GM23338 (cell line): ENCODE results near the gene CAPZB. TPM values are rescaled to one million over a fixed set of nuclear protein-coding genes. Genes with fewer than 3 reads are reported as not detected.

ENCODE experiments used
- ATAC-seq: fragments of 200-7000 bp; cut with Tn5 transposase; 3 replicates; pipeline ENCODE4 v1.9.1; 2020
- DNase-seq: peaks from one replicate; pipeline ENCODE4 v3.0.0-alpha.2; 2015; ENCODE audit warnings: low spot score
- H2AFZ ChIP-seq: fragments of 200-600 bp; sonication (generic); 2 replicates; pipeline ENCODE4 v1.8.0; 2016; ENCODE audit warnings: antibody characterized with exemption, mild to moderate bottlenecking, moderate library complexity
- H3F3A ChIP-seq: fragments of 200-600 bp; sonication (generic); replicated peaks from 2 replicates; pipeline ENCODE4 v1.8.0; 2017; ENCODE audit warnings: antibody characterized with exemption, mixed run types, low read depth
- H3K27ac ChIP-seq: fragments of 200-600 bp; sonication (generic); 2 replicates; pipeline ENCODE4 v1.6.1; 2016; ENCODE audit warnings: low read depth
- H3K27me3 ChIP-seq: fragments of 200-600 bp; sonication (generic); 2 replicates; pipeline ENCODE4 v1.8.0; 2016; ENCODE audit warnings: mild to moderate bottlenecking, mixed run types, moderate library complexity; ENCODE audit not compliant: insufficient read depth
- H3K36me3 ChIP-seq: fragments of 200-600 bp; sonication (generic); 2 replicates; pipeline ENCODE4 v1.8.0; 2016; ENCODE audit warnings: mild to moderate bottlenecking; ENCODE audit not compliant: insufficient read depth
- H3K4me1 ChIP-seq: fragments of 200-600 bp; sonication (generic); 2 replicates; pipeline ENCODE4 v1.8.0; 2016; ENCODE audit warnings: mild to moderate bottlenecking, moderate library complexity; ENCODE audit not compliant: insufficient read depth
- H3K4me2 ChIP-seq: fragments of 200-600 bp; sonication (generic); 2 replicates; pipeline ENCODE4 v1.7.1; 2017; ENCODE audit warnings: mixed run types
- H3K4me3 ChIP-seq: fragments of 200-600 bp; sonication (generic); 2 replicates; pipeline ENCODE4 v1.6.1; 2016; ENCODE audit warnings: mixed run types
- H3K79me2 ChIP-seq: fragments of 200-600 bp; sonication (generic); replicated peaks from 2 replicates; pipeline ENCODE4 v1.8.0; 2017; ENCODE audit warnings: mild to moderate bottlenecking; ENCODE audit not compliant: insufficient read depth
- H3K9me2 ChIP-seq: fragments of 200-600 bp; sonication (generic); 2 replicates; pipeline ENCODE4 v1.8.0; 2017; ENCODE audit not compliant: insufficient read depth
- H4K20me1 ChIP-seq: fragments of 200-600 bp; sonication (generic); replicated peaks from 2 replicates; pipeline ENCODE4 v1.8.0; 2017; ENCODE audit warnings: mild to moderate bottlenecking; ENCODE audit not compliant: insufficient read depth
- H3K27ac Mint-ChIP-seq: 2 replicates; pipeline ENCODE4 v1.8.0; 2020; ENCODE audit warnings: inconsistent platforms, mild to moderate bottlenecking, moderate library complexity, mixed read lengths
- H3K27me3 Mint-ChIP-seq: 3 replicates; pipeline ENCODE4 v1.8.0; 2022; ENCODE audit warnings: low read depth, mild to moderate bottlenecking, moderate library complexity, mixed read lengths, inconsistent platforms; ENCODE audit not compliant: insufficient read depth, poor library complexity
- H3K36me3 Mint-ChIP-seq: 3 replicates; pipeline ENCODE4 v1.8.0; 2021; ENCODE audit warnings: low read depth, mild to moderate bottlenecking, inconsistent platforms, moderate library complexity, mixed read lengths
- H3K4me1 Mint-ChIP-seq: 3 replicates; pipeline ENCODE4 v1.8.0; 2020; ENCODE audit warnings: mild to moderate bottlenecking, inconsistent platforms, mixed read lengths
- H3K4me3 Mint-ChIP-seq: 3 replicates; pipeline ENCODE4 v1.8.0; 2021; ENCODE audit warnings: moderate library complexity, mild to moderate bottlenecking, inconsistent platforms, mixed read lengths
- H3K9me3 Mint-ChIP-seq: 3 replicates; pipeline ENCODE4 v1.8.0; 2020; ENCODE audit warnings: moderate library complexity, mild to moderate bottlenecking, inconsistent platforms, mixed read lengths
- CREB1 ChIP-seq: fragments of 250-450 bp; sonication (Bioruptor Pico); IDR thresholded peaks from 2 replicates; pipeline ENCODE4 v1.5.0; 2020; ENCODE audit warnings: low read depth, mild to moderate bottlenecking, moderate library complexity
- EZH2 ChIP-seq: fragments of 200-600 bp; sonication (generic); IDR thresholded peaks from one replicate; pipeline ENCODE4 v1.8.0; 2017; ENCODE audit warnings: antibody characterized with exemption, mild to moderate bottlenecking, low read depth; ENCODE audit not compliant: unreplicated experiment
- EZH2phosphoT487 ChIP-seq: fragments of 200-600 bp; sonication (generic); IDR thresholded peaks from one replicate; pipeline ENCODE4 v1.8.1; 2018; ENCODE audit warnings: antibody characterized with exemption; ENCODE audit not compliant: unreplicated experiment
- JUNB ChIP-seq: IDR thresholded peaks from one replicate; pipeline ENCODE4 v1.6.1; 2016; ENCODE audit warnings: antibody characterized with exemption; ENCODE audit not compliant: unreplicated experiment
- NANOG ChIP-seq: IDR thresholded peaks from 2 replicates; pipeline ENCODE4 v1.6.1; 2016; ENCODE audit warnings: antibody characterized with exemption, borderline replicate concordance
- POLR2AphosphoS5 ChIP-seq: IDR thresholded peaks from 2 replicates; pipeline ENCODE4 v1.6.1; 2016; ENCODE audit warnings: antibody characterized with exemption, low read depth
- STAT1 ChIP-seq: IDR thresholded peaks from one replicate; pipeline ENCODE4 v1.6.1; 2016; ENCODE audit warnings: antibody characterized with exemption; ENCODE audit not compliant: unreplicated experiment
- polyA plus RNA-seq: library from polyadenylated mRNA; unstranded; fragments of >200 nt; fragmentation: Nextera tagmentation; extraction: Ambion mirVana; gene quantifications from 2 replicates; pipeline ENCODE4 v1.2.1, GENCODE V29; 2016
- total RNA-seq: library from RNA; depleted of rRNA; stranded (reverse); fragments of >200 nt; shearing (Covaris generic); gene quantifications from 2 replicates; pipeline ENCODE4 v1.2.3, GENCODE V29; 2014
- TF ChIP-seq, protein P1 (sequence below): IDR thresholded peaks from 2 replicates; pipeline ENCODE4 v1.6.1; 2016; ENCODE audit warnings: antibody characterized with exemption
- TF ChIP-seq, protein P2 (sequence below): IDR thresholded peaks from one replicate; pipeline ENCODE4 v1.6.1; 2018; ENCODE audit warnings: antibody characterized with exemption; ENCODE audit not compliant: unreplicated experiment
- TF ChIP-seq, protein P3 (sequence below), 2 experiments: fragments of 200-600 bp in 1 of 2; sonication (generic) in 1 of 2; conservative IDR thresholded peaks; 2 replicates each; pipeline versions ENCODE4 v1.5.1 to v1.6.1; 2016 to 2017; ENCODE audit warnings: antibody characterized with exemption in 2 of 2, low read depth in 2 of 2, mild to moderate bottlenecking in 2 of 2, moderate library complexity in 1 of 2

CAPZB gene
- total and polyA plus RNA-seq, 2 experiments from 2014 or later = 195 to 348 TPM

DNA sequence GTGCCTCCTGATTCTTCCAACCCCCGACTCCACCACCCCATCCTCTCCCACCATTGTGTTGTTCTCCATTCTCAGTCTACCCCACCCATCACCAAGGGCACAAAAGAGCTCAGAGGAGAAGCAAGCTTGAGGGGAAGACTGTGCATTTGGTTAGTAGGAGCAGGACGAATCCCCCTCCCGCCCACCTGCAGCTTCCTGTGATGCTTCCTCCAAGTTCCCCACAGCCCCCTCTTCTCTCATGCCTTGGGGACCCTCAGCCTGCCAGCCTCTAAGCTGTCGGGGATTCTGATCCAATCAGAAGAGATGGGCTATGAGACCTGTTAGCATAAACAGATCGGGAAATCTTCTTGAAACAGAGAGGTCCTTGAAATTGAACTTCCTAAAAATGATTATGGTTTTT, 22.2 kb upstream of the CAPZB start (continued):
- TF ChIP-seq EZH2phosphoT487 (no peak), NANOG (no peak), POLR2AphosphoS5 (no peak)

DNA sequence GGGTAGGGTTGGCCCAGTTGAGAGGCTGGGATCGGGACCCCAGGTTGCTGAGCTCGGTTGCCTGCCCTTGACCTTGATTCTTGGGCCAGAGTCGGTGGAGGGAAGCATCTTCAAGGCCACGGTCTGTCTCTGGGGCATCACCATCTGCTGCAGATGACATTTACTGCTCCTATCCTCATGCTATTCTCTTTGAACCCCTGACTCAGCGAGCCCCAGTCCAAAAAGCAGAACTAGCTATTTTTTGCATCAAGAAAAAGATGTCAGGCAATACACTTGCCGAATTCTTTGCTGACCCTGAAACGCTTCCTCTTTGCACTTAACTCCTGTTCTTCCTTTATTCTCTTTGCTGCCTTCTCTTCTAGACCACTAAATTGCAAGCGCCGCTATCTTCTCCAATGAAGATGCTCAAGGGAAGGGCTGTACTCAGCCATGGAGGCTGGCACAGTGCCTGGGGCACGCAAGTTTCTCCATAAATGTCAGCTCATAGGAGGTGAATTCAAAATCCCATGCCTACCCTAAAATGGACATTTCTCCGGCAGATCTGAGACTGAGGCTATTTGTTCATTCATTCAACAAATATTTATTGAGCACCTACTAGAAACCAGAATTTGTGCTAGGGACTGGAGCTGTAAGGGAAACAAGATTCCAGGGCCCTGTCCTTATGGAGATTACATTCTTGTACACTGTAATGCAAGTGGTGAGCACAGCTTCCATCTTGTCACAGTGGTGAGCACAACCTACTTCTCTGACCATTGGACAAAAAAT, 20.5 kb upstream of the CAPZB start:
- H2AFZ ChIP-seq = no peak overlapping the region
- no peak overlapping the region for H3K27ac Mint-ChIP-seq
- no peak for ATAC-seq
- no peak for DNase-seq
- H3K9me2 ChIP-seq = no peaks in the 10 kb centered on the region
- H3F3A ChIP-seq = no peaks in the 10 kb centered on the region
- no peaks in the 10 kb centered on the region for H3K9me3 Mint-ChIP-seq
- H3K4me1 ChIP-seq = no peaks in the 10 kb centered on the region
- TF ChIP-seq JUNB (no peak), NANOG (no peak), EZH2 (no peak), CREB1 (CRISPR knock-in tag) (no peak), STAT1 (no peak)
- TF ChIP-seq, protein P1, sequence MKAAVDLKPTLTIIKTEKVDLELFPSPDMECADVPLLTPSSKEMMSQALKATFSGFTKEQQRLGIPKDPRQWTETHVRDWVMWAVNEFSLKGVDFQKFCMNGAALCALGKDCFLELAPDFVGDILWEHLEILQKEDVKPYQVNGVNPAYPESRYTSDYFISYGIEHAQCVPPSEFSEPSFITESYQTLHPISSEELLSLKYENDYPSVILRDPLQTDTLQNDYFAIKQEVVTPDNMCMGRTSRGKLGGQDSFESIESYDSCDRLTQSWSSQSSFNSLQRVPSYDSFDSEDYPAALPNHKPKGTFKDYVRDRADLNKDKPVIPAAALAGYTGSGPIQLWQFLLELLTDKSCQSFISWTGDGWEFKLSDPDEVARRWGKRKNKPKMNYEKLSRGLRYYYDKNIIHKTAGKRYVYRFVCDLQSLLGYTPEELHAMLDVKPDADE = no peak
- TF ChIP-seq, protein P2, sequence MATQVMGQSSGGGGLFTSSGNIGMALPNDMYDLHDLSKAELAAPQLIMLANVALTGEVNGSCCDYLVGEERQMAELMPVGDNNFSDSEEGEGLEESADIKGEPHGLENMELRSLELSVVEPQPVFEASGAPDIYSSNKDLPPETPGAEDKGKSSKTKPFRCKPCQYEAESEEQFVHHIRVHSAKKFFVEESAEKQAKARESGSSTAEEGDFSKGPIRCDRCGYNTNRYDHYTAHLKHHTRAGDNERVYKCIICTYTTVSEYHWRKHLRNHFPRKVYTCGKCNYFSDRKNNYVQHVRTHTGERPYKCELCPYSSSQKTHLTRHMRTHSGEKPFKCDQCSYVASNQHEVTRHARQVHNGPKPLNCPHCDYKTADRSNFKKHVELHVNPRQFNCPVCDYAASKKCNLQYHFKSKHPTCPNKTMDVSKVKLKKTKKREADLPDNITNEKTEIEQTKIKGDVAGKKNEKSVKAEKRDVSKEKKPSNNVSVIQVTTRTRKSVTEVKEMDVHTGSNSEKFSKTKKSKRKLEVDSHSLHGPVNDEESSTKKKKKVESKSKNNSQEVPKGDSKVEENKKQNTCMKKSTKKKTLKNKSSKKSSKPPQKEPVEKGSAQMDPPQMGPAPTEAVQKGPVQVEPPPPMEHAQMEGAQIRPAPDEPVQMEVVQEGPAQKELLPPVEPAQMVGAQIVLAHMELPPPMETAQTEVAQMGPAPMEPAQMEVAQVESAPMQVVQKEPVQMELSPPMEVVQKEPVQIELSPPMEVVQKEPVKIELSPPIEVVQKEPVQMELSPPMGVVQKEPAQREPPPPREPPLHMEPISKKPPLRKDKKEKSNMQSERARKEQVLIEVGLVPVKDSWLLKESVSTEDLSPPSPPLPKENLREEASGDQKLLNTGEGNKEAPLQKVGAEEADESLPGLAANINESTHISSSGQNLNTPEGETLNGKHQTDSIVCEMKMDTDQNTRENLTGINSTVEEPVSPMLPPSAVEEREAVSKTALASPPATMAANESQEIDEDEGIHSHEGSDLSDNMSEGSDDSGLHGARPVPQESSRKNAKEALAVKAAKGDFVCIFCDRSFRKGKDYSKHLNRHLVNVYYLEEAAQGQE = no peak
- TF ChIP-seq, protein P3, sequence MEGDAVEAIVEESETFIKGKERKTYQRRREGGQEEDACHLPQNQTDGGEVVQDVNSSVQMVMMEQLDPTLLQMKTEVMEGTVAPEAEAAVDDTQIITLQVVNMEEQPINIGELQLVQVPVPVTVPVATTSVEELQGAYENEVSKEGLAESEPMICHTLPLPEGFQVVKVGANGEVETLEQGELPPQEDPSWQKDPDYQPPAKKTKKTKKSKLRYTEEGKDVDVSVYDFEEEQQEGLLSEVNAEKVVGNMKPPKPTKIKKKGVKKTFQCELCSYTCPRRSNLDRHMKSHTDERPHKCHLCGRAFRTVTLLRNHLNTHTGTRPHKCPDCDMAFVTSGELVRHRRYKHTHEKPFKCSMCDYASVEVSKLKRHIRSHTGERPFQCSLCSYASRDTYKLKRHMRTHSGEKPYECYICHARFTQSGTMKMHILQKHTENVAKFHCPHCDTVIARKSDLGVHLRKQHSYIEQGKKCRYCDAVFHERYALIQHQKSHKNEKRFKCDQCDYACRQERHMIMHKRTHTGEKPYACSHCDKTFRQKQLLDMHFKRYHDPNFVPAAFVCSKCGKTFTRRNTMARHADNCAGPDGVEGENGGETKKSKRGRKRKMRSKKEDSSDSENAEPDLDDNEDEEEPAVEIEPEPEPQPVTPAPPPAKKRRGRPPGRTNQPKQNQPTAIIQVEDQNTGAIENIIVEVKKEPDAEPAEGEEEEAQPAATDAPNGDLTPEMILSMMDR (conservative IDR thresholded peaks at IDR 0.05; ENCODE audit: low read depth in 2 of 2) = no peak
- no peak overlapping the region for H3K27ac ChIP-seq
- H3K4me3 ChIP-seq = no peak overlapping the region
- peaks cover 4% of the 10 kb centered on the region; the same call in 1 of the 3 replicates for H3K4me1 Mint-ChIP-seq
- no peaks in the 10 kb centered on the region for H3K36me3 ChIP-seq
- no peaks in the 10 kb centered on the region for H4K20me1 ChIP-seq
- no peak overlapping the region for H3K4me2 ChIP-seq
- H3K27me3 ChIP-seq = no peaks in the 10 kb centered on the region
- peaks cover 2% of the 10 kb centered on the region for H3K27me3 Mint-ChIP-seq
- H3K4me3 Mint-ChIP-seq = no peak overlapping the region
- no peaks in the 10 kb centered on the region for H3K79me2 ChIP-seq
- no peaks in the 10 kb centered on the region for H3K36me3 Mint-ChIP-seq
